HL-60 (cell line): ENCODE data around the gene RAB8A.

Source experiments
- DNase-seq, 2 experiments: peaks; one replicate each; pipeline ENCODE4 v3.0.0-alpha.2; 2010 to 2020; ENCODE audit warnings: low read depth in 1 of 2, low spot score in 1 of 2
- H3K27ac ChIP-seq: fragments of 250-450 bp; sonication (Bioruptor Pico); replicated peaks from 2 replicates; pipeline ENCODE4 v1.5.1; 2020; ENCODE audit warnings: mild to moderate bottlenecking, moderate library complexity
- H3K27me3 ChIP-seq: fragments of 250-450 bp; sonication (Bioruptor Pico); 2 replicates; pipeline ENCODE4 v1.5.1; 2021; ENCODE audit warnings: mild to moderate bottlenecking, moderate library complexity; ENCODE audit not compliant: insufficient read depth, poor library complexity, severe bottlenecking
- H3K4me3 ChIP-seq: replicated peaks from 2 replicates; pipeline ENCODE4 v1.5.1; 2011; ENCODE audit warnings: mild to moderate bottlenecking, control low read depth, low read length; ENCODE audit not compliant: insufficient read depth
- GABPA ChIP-seq: IDR thresholded peaks from 2 replicates; pipeline ENCODE4 v1.6.1; 2012; ENCODE audit warnings: low read depth
- POLR2AphosphoS5 ChIP-seq: IDR thresholded peaks from 2 replicates; pipeline ENCODE4 v1.6.1; 2012; ENCODE audit warnings: low read depth
- SPI1 ChIP-seq: IDR thresholded peaks from 2 replicates; pipeline ENCODE4 v1.6.1; 2012; ENCODE audit warnings: low read depth, mild to moderate bottlenecking, borderline replicate concordance
- TF ChIP-seq, protein P1 (sequence below): IDR thresholded peaks from one replicate; pipeline ENCODE4 v1.5.1; 2011; ENCODE audit warnings: low read length, control low read depth, inconsistent platforms; ENCODE audit not compliant: insufficient read depth
- TF ChIP-seq, protein P2 (sequence below): IDR thresholded peaks from 2 replicates; pipeline ENCODE4 v1.6.1; 2012; ENCODE audit warnings: low read depth; ENCODE audit not compliant: insufficient replicate concordance

The RAB8A gene

DNA sequence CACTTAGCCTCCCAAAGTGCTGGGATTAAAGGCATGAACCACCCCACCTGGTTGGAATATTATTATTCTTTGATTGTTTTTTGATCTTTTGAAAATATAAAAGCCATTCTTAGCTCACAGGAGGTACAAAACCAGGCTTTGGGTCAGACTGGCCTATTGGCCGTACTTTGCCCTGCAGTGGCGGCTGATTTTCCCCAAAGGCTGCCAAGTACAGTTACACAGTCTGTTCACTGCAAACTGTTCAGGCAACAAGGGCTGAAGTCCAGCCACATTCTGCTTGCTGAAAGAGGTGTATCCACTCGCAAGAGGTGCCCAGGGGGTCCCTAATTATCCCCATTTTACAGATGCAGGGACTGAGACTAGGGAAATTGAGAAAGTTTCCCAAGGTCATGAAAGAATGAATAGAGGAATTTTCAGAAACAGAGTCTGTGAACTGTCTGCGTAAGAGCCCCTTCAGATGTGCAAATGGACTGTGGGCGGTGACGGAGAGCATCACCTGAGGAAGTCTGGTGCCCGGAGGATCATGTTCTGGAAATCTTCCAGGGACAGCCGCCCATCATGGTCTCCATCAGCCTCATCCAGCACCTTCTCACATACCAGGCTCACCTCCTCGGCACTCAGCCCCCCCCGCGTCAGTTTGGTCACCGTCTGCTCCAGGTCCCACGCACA is 52.7 kb downstream of the RAB8A start:
- Histone ChIP-seq H3K27ac (no peak overlapping the region), H3K4me3 (no peak overlapping the region), H3K27me3 (no peaks in the 10 kb centered on the region)
- DNase-seq: no peak
- TF ChIP-seq POLR2AphosphoS5 (no peak), SPI1 (no peak), GABPA (no peak)
- TF ChIP-seq, protein P1, sequence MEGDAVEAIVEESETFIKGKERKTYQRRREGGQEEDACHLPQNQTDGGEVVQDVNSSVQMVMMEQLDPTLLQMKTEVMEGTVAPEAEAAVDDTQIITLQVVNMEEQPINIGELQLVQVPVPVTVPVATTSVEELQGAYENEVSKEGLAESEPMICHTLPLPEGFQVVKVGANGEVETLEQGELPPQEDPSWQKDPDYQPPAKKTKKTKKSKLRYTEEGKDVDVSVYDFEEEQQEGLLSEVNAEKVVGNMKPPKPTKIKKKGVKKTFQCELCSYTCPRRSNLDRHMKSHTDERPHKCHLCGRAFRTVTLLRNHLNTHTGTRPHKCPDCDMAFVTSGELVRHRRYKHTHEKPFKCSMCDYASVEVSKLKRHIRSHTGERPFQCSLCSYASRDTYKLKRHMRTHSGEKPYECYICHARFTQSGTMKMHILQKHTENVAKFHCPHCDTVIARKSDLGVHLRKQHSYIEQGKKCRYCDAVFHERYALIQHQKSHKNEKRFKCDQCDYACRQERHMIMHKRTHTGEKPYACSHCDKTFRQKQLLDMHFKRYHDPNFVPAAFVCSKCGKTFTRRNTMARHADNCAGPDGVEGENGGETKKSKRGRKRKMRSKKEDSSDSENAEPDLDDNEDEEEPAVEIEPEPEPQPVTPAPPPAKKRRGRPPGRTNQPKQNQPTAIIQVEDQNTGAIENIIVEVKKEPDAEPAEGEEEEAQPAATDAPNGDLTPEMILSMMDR: no peak
- TF ChIP-seq, protein P2, sequence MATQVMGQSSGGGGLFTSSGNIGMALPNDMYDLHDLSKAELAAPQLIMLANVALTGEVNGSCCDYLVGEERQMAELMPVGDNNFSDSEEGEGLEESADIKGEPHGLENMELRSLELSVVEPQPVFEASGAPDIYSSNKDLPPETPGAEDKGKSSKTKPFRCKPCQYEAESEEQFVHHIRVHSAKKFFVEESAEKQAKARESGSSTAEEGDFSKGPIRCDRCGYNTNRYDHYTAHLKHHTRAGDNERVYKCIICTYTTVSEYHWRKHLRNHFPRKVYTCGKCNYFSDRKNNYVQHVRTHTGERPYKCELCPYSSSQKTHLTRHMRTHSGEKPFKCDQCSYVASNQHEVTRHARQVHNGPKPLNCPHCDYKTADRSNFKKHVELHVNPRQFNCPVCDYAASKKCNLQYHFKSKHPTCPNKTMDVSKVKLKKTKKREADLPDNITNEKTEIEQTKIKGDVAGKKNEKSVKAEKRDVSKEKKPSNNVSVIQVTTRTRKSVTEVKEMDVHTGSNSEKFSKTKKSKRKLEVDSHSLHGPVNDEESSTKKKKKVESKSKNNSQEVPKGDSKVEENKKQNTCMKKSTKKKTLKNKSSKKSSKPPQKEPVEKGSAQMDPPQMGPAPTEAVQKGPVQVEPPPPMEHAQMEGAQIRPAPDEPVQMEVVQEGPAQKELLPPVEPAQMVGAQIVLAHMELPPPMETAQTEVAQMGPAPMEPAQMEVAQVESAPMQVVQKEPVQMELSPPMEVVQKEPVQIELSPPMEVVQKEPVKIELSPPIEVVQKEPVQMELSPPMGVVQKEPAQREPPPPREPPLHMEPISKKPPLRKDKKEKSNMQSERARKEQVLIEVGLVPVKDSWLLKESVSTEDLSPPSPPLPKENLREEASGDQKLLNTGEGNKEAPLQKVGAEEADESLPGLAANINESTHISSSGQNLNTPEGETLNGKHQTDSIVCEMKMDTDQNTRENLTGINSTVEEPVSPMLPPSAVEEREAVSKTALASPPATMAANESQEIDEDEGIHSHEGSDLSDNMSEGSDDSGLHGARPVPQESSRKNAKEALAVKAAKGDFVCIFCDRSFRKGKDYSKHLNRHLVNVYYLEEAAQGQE: no peak

DNA sequence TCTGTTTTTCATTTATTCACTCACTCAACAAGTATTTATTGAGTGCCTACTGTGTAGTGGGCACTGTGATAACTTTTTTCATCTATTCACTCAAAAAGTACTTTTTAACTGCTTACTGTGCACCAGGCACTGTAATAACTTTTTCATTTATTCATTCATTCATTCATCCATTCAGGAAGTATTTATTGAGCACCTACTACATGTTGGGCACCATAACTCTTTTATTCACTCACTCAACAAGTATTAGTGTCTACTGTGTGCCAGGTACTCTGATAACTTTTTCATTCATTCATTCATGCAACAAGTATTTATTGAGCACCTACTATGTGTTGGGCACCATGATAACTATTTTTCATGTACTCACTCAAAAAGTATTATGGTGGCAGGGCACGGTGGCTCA is 54.7 kb downstream of the RAB8A start:
- no peak for TF ChIP-seq SPI1
- TF ChIP-seq, protein P2: no peak
- no peak for TF ChIP-seq POLR2AphosphoS5
- TF ChIP-seq GABPA: no peak
- no peak for DNase-seq
- H3K4me3 ChIP-seq: no peak overlapping the region
- H3K27me3 ChIP-seq: no peaks in the 10 kb centered on the region
- no peak overlapping the region for H3K27ac ChIP-seq

DNA sequence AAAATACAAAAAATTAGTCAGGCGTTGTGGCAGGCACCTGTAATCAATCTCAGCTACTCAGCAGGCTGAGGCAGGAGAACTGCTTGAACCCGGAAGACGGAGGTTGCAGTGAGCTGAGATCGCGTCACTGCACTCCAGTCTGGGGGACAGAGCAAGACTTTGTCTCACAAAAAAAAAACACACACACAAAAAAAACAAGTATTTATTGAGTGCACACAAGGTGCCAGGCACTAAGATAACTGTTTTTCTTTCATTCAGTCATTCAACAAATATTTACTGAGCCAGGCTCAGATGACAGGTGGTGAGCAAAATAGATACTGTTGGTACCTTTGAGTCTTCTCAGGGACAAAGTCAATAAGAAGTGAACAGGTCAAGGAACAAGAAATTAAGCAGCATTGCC is 55.4 kb downstream of the RAB8A start:
- no peak overlapping the region for H3K27ac ChIP-seq
- no peak for DNase-seq

More for the DNA sequence above, 55.4 kb downstream of the RAB8A start:
- Histone ChIP-seq H3K4me3 (no peak overlapping the region), H3K27me3 (no peaks in the 10 kb centered on the region)
- TF ChIP-seq, protein P2: no peak
- TF ChIP-seq POLR2AphosphoS5 (no peak), SPI1 (no peak), GABPA (no peak)
- TF ChIP-seq, protein P1: no peak
